ENCODE measurements around the gene ST8SIA6. TPM values are rescaled to one million over a fixed set of nuclear protein-coding genes. Genes with fewer than 3 reads are reported as not detected.

The ST8SIA6 gene
- total RNA-seq, 1 donor: 0.36 TPM

GRCh38 chr10:17354781-17355180 lies 99.6 kb downstream of the ST8SIA6 start:
- Histone ChIP-seq H3K9me3 (ENCODE audit: low read depth, low read length) (no peaks in the 10 kb centered on the region), H3K4me1 (ENCODE audit: insufficient read depth, low read length) (peaks cover 4% of the 10 kb centered on the region), H3K4me2 (ENCODE audit: insufficient read depth, low read length) (no peak overlapping the region), H2AFZ (ENCODE audit: low read length) (no peak overlapping the region), H3K4me3 (ENCODE audit: insufficient read depth, low read length) (no peak overlapping the region), H3K27me3 (ENCODE audit: insufficient read depth, low read length) (peaks cover 7% of the 10 kb centered on the region), H3K27ac (ENCODE audit: low read depth, low read length) (no peak overlapping the region), H4K20me1 (ENCODE audit: insufficient read depth, low read length) (no peaks in the 10 kb centered on the region), H3K36me3 (ENCODE audit: insufficient read depth, low read length) (no peaks in the 10 kb centered on the region), H3K79me2 (ENCODE audit: insufficient read depth, low read length) (no peaks in the 10 kb centered on the region)
- no peak for TF ChIP-seq CTCF (IDR thresholded peaks at IDR 0.05; ENCODE audit: extremely low read depth, low read depth, low read length)
- no peak for DNase-seq (ENCODE audit: insufficient read length, low spot score, missing footprints)

GRCh38 chr10:17353568-17354300 lies 100.7 kb downstream of the ST8SIA6 start:
- Histone ChIP-seq H3K4me2 (ENCODE audit: insufficient read depth, low read length) (no peak overlapping the region), H3K36me3 (ENCODE audit: insufficient read depth, low read length) (no peaks in the 10 kb centered on the region), H3K4me1 (ENCODE audit: insufficient read depth, low read length) (peaks cover 8% of the 10 kb centered on the region), H4K20me1 (ENCODE audit: insufficient read depth, low read length) (no peaks in the 10 kb centered on the region), H3K4me3 (ENCODE audit: insufficient read depth, low read length) (no peak overlapping the region), H3K27me3 (ENCODE audit: insufficient read depth, low read length) (peaks cover under 1% of the 10 kb centered on the region), H3K79me2 (ENCODE audit: insufficient read depth, low read length) (no peaks in the 10 kb centered on the region), H3K9me3 (ENCODE audit: low read depth, low read length) (no peaks in the 10 kb centered on the region), H3K27ac (ENCODE audit: low read depth, low read length) (no peak overlapping the region), H2AFZ (ENCODE audit: low read length) (no peak overlapping the region)
- TF ChIP-seq CTCF (IDR thresholded peaks at IDR 0.05; ENCODE audit: extremely low read depth, low read depth, low read length): no peak
- no peak for DNase-seq (ENCODE audit: insufficient read length, low spot score, missing footprints)

- Histone ChIP-seq H3K79me2 (ENCODE audit: insufficient read depth, low read length) (no peaks in the 10 kb centered on the region), H3K4me3 (ENCODE audit: insufficient read depth, low read length) (no peak overlapping the region), H3K36me3 (ENCODE audit: insufficient read depth, low read length) (no peaks in the 10 kb centered on the region), H3K27me3 (ENCODE audit: insufficient read depth, low read length) (no peaks in the 10 kb centered on the region), H3K9me3 (ENCODE audit: low read depth, low read length) (no peaks in the 10 kb centered on the region), H3K27ac (ENCODE audit: low read depth, low read length) (no peak overlapping the region), H3K4me2 (ENCODE audit: insufficient read depth, low read length) (no peak overlapping the region), H3K4me1 (ENCODE audit: insufficient read depth, low read length) (peaks cover 16% of the 10 kb centered on the region), H4K20me1 (ENCODE audit: insufficient read depth, low read length) (no peaks in the 10 kb centered on the region), H2AFZ (ENCODE audit: low read length) (no peak overlapping the region)
- TF ChIP-seq CTCF (IDR thresholded peaks at IDR 0.05; ENCODE audit: extremely low read depth, low read depth, low read length): no peak
- DNase-seq (ENCODE audit: insufficient read length, low spot score, missing footprints): no peak
Measured at GRCh38 chr10:17352583-17352982, 101.8 kb downstream of the ST8SIA6 start.

- no peak for TF ChIP-seq CTCF (IDR thresholded peaks at IDR 0.05; ENCODE audit: extremely low read depth, low read depth, low read length)
- Histone ChIP-seq H3K4me2 (ENCODE audit: insufficient read depth, low read length) (no peak overlapping the region), H4K20me1 (ENCODE audit: insufficient read depth, low read length) (no peaks in the 10 kb centered on the region), H3K9me3 (ENCODE audit: low read depth, low read length) (no peaks in the 10 kb centered on the region), H3K27me3 (ENCODE audit: insufficient read depth, low read length) (no peaks in the 10 kb centered on the region), H3K4me3 (ENCODE audit: insufficient read depth, low read length) (no peak overlapping the region), H3K27ac (ENCODE audit: low read depth, low read length) (no peak overlapping the region), H3K36me3 (ENCODE audit: insufficient read depth, low read length) (no peaks in the 10 kb centered on the region), H3K4me1 (ENCODE audit: insufficient read depth, low read length) (peaks cover 16% of the 10 kb centered on the region), H3K79me2 (ENCODE audit: insufficient read depth, low read length) (no peaks in the 10 kb centered on the region), H2AFZ (ENCODE audit: low read length) (no peak overlapping the region)
- DNase-seq (ENCODE audit: insufficient read length, low spot score, missing footprints): no peak
Measured at GRCh38 chr10:17351506-17351905, 102.9 kb downstream of the ST8SIA6 start.
